ENCODE results near the gene GATA5. TPM values are rescaled to one million over a fixed set of nuclear protein-coding genes. Genes with fewer than 3 reads are reported as not detected.
"Not testable (repeated sequence)": the region's sequence is repeated elsewhere in the genome, so short reads cannot be mapped to it uniquely, and the experiment has no call there.

The GATA5 gene
- total RNA-seq, 2 donors from 2014 or later, result not detected

GRCh38 chr20:62500237-62500864 is 24.6 kb upstream of the GATA5 start:
- no peaks in the 10 kb centered on the region for H3K9me3 ChIP-seq (ENCODE audit: control insufficient read depth, low read length, poor library complexity, severe bottlenecking)
- Mint-ChIP-seq H3K4me1 (peaks cover 21% of the 10 kb centered on the region), H3K27ac (no peak overlapping the region), H3K27me3 (no peaks in the 10 kb centered on the region), H3K36me3 (ENCODE audit: low read depth) (no peaks in the 10 kb centered on the region), H3K4me3 (no peak overlapping the region)
- ATAC-seq (peak; percentile 51), DNase-seq (peak; percentile 66 to 81 (median 71))

- no peak overlapping the region for H3K4me3 Mint-ChIP-seq
- no peaks in the 10 kb centered on the region for H3K36me3 Mint-ChIP-seq (ENCODE audit: low read depth)
- DNase-seq (no peak), ATAC-seq (no peak)
- H3K27me3 Mint-ChIP-seq, result no peaks in the 10 kb centered on the region
- peaks cover 21% of the 10 kb centered on the region for H3K4me1 Mint-ChIP-seq
- H3K9me3 ChIP-seq (ENCODE audit: control insufficient read depth, low read length, poor library complexity, severe bottlenecking), result no peaks in the 10 kb centered on the region
- peak overlapping the region; percentile 29 for H3K27ac Mint-ChIP-seq
Observed at GRCh38 chr20:62499758-62500236, 24.0 kb upstream of the GATA5 start.

GRCh38 chr20:62498874-62499273 is 23.1 kb upstream of the GATA5 start:
- no peaks in the 10 kb centered on the region for H3K9me3 ChIP-seq (ENCODE audit: control insufficient read depth, low read length, poor library complexity, severe bottlenecking)
- Mint-ChIP-seq H3K4me3 (no peak overlapping the region), H3K4me1 (peaks cover 21% of the 10 kb centered on the region), H3K36me3 (ENCODE audit: low read depth) (no peaks in the 10 kb centered on the region), H3K27me3 (no peaks in the 10 kb centered on the region), H3K27ac (no peak overlapping the region)
- DNase-seq (no peak), ATAC-seq (no peak)

- DNase-seq (no peak), ATAC-seq (no peak)
- Mint-ChIP-seq H3K4me1 (peaks cover 13% of the 10 kb centered on the region), H3K36me3 (ENCODE audit: low read depth) (no peaks in the 10 kb centered on the region), H3K27ac (peak overlapping the region; percentile 45), H3K4me3 (no peak overlapping the region), H3K27me3 (peaks cover 6% of the 10 kb centered on the region)
- H3K9me3 ChIP-seq (ENCODE audit: control insufficient read depth, low read length, poor library complexity, severe bottlenecking), result no peaks in the 10 kb centered on the region
Observed at GRCh38 chr20:62496568-62497218, 20.9 kb upstream of the GATA5 start.

- no peaks in the 10 kb centered on the region for H3K9me3 ChIP-seq (ENCODE audit: control insufficient read depth, low read length, poor library complexity, severe bottlenecking)
- no peak overlapping the region for H3K27ac Mint-ChIP-seq
- no peak for ATAC-seq
- no peak for DNase-seq
- peaks cover 10% of the 10 kb centered on the region for H3K27me3 Mint-ChIP-seq
- peaks cover 7% of the 10 kb centered on the region for H3K4me1 Mint-ChIP-seq
- no peak overlapping the region for H3K4me3 Mint-ChIP-seq
- peaks cover 2% of the 10 kb centered on the region for H3K36me3 Mint-ChIP-seq (ENCODE audit: low read depth)
Observed at GRCh38 chr20:62495749-62496567, 20.2 kb upstream of the GATA5 start.

- H3K9me3 ChIP-seq (ENCODE audit: control insufficient read depth, low read length, poor library complexity, severe bottlenecking), result no peaks in the 10 kb centered on the region
- peaks cover 2% of the 10 kb centered on the region for H3K36me3 Mint-ChIP-seq (ENCODE audit: low read depth)
- DNase-seq (no peak), ATAC-seq (no peak)
- H3K4me1 Mint-ChIP-seq, result no peaks in the 10 kb centered on the region
- no peak overlapping the region for H3K27ac Mint-ChIP-seq
- no peak overlapping the region for H3K4me3 Mint-ChIP-seq
- H3K27me3 Mint-ChIP-seq, result peaks cover 17% of the 10 kb centered on the region
Observed at GRCh38 chr20:62494980-62495748, 19.4 kb upstream of the GATA5 start.

GRCh38 chr20:62494537-62494936 is 18.7 kb upstream of the GATA5 start:
- H3K27ac Mint-ChIP-seq, result no peak overlapping the region
- H3K27me3 Mint-ChIP-seq, result peaks cover 23% of the 10 kb centered on the region
- DNase-seq, result no peak
- no peak for ATAC-seq
- H3K36me3 Mint-ChIP-seq (ENCODE audit: low read depth), result peaks cover 2% of the 10 kb centered on the region
- H3K4me1 Mint-ChIP-seq, result no peaks in the 10 kb centered on the region
- no peaks in the 10 kb centered on the region for H3K9me3 ChIP-seq (ENCODE audit: control insufficient read depth, low read length, poor library complexity, severe bottlenecking)
- H3K4me3 Mint-ChIP-seq, result no peak overlapping the region

GRCh38 chr20:62493886-62494285 is 18.1 kb upstream of the GATA5 start:
- Mint-ChIP-seq H3K27ac (no peak overlapping the region), H3K27me3 (peaks cover 28% of the 10 kb centered on the region), H3K4me1 (no peaks in the 10 kb centered on the region), H3K4me3 (no peak overlapping the region), H3K36me3 (ENCODE audit: low read depth) (peaks cover 2% of the 10 kb centered on the region)
- no peaks in the 10 kb centered on the region for H3K9me3 ChIP-seq (ENCODE audit: control insufficient read depth, low read length, poor library complexity, severe bottlenecking)
- ATAC-seq, result no peak
- DNase-seq, result no peak

GRCh38 chr20:62493253-62493885 is 17.6 kb upstream of the GATA5 start:
- no peak overlapping the region for H3K4me3 Mint-ChIP-seq
- peaks cover 33% of the 10 kb centered on the region for H3K27me3 Mint-ChIP-seq
- ATAC-seq, result no peak
- H3K9me3 ChIP-seq (ENCODE audit: control insufficient read depth, low read length, poor library complexity, severe bottlenecking), result no peaks in the 10 kb centered on the region
- no peak for DNase-seq
- H3K27ac Mint-ChIP-seq, result no peak overlapping the region
- H3K4me1 Mint-ChIP-seq, result no peaks in the 10 kb centered on the region
- peaks cover 5% of the 10 kb centered on the region for H3K36me3 Mint-ChIP-seq (ENCODE audit: low read depth)

- ATAC-seq, result no peak
- Mint-ChIP-seq H3K4me3 (no peak overlapping the region), H3K4me1 (no peaks in the 10 kb centered on the region)
Observed at GRCh38 chr20:62492711-62493110, 16.9 kb upstream of the GATA5 start.

GRCh38 chr20:62490783-62491182 is 15.0 kb upstream of the GATA5 start:
- H3K9me3 ChIP-seq (ENCODE audit: control insufficient read depth, low read length, poor library complexity, severe bottlenecking); H3K4me3 Mint-ChIP-seq; H3K36me3 Mint-ChIP-seq (ENCODE audit: low read depth); DNase-seq; ATAC-seq; H3K27ac Mint-ChIP-seq; H3K4me1 Mint-ChIP-seq: not testable (repeated sequence)
- peaks cover 54% of the 10 kb centered on the region for H3K27me3 Mint-ChIP-seq

More at GRCh38 chr20:62492711-62493110, 16.9 kb upstream of the GATA5 start:
- H3K36me3 Mint-ChIP-seq (ENCODE audit: low read depth), result peaks cover 6% of the 10 kb centered on the region
- peaks cover 40% of the 10 kb centered on the region for H3K27me3 Mint-ChIP-seq
- no peak for DNase-seq
- no peaks in the 10 kb centered on the region for H3K9me3 ChIP-seq (ENCODE audit: control insufficient read depth, low read length, poor library complexity, severe bottlenecking)
- no peak overlapping the region for H3K27ac Mint-ChIP-seq

- Mint-ChIP-seq H3K27me3 (peaks cover 63% of the 10 kb centered on the region), H3K36me3 (ENCODE audit: low read depth) (peaks cover 6% of the 10 kb centered on the region), H3K4me1 (no peaks in the 10 kb centered on the region), H3K4me3 (no peak overlapping the region), H3K27ac (no peak overlapping the region)
- DNase-seq (no peak), ATAC-seq (no peak)
- H3K9me3 ChIP-seq (ENCODE audit: control insufficient read depth, low read length, poor library complexity, severe bottlenecking), result no peaks in the 10 kb centered on the region
Observed at GRCh38 chr20:62489932-62490263, 14.1 kb upstream of the GATA5 start.
